Measurements from ENCODE around the gene G3BP2.
A peak's percentile ranks its signal among the peaks of the same experiment; 100 is the strongest.
"Not testable (repeated sequence)": the region's sequence is repeated elsewhere in the genome, so short reads cannot be mapped to it uniquely, and the experiment has no call there.

The G3BP2 gene

GRCh38 chr4:75683482-75684155 is 10.4 kb upstream of the G3BP2 start:
- no peak for DNase-seq (ENCODE audit: low spot score)

GRCh38 chr4:75679876-75680575 is 6.8 kb upstream of the G3BP2 start:
- DNase-seq (ENCODE audit: low spot score) = no peak

- no peak for DNase-seq (ENCODE audit: low spot score)
Observed at GRCh38 chr4:75678965-75679364, 5.8 kb upstream of the G3BP2 start.

- no peak for DNase-seq (ENCODE audit: low spot score)
Observed at GRCh38 chr4:75678473-75678872, 5.3 kb upstream of the G3BP2 start.

GRCh38 chr4:75675004-75675531 is 1.9 kb upstream of the G3BP2 start:
- DNase-seq (ENCODE audit: low spot score) = no peak

- no peak for DNase-seq (ENCODE audit: low spot score)
Observed at GRCh38 chr4:75673959-75674328, 733 bp upstream of the G3BP2 start.

GRCh38 chr4:75672461-75673026 is 667 bp downstream of the G3BP2 start:
- peak; percentile 49 for DNase-seq (ENCODE audit: low spot score)

GRCh38 chr4:75671802-75672421 is 1.3 kb downstream of the G3BP2 start:
- peak; percentile 8 for DNase-seq (ENCODE audit: low spot score)

GRCh38 chr4:75668596-75668995 is 4.6 kb downstream of the G3BP2 start:
- DNase-seq (ENCODE audit: low spot score) = no peak

- not testable (repeated sequence) for DNase-seq (ENCODE audit: low spot score)
Observed at GRCh38 chr4:75667636-75668035, 5.6 kb downstream of the G3BP2 start.

- no peak for DNase-seq (ENCODE audit: low spot score)
Observed at GRCh38 chr4:75666299-75666698, 6.9 kb downstream of the G3BP2 start.

- DNase-seq (ENCODE audit: low spot score) = not testable (repeated sequence)
Observed at GRCh38 chr4:75664604-75665003, 8.6 kb downstream of the G3BP2 start.

- no peak for DNase-seq (ENCODE audit: low spot score)
Observed at GRCh38 chr4:75662626-75663025, 10.6 kb downstream of the G3BP2 start.

- no peak for DNase-seq (ENCODE audit: low spot score)
Observed at GRCh38 chr4:75660491-75660890, 12.7 kb downstream of the G3BP2 start.

- DNase-seq (ENCODE audit: low spot score) = no peak
Observed at GRCh38 chr4:75659512-75660031, 13.6 kb downstream of the G3BP2 start.

- no peak for DNase-seq (ENCODE audit: low spot score)
Observed at GRCh38 chr4:75658876-75659275, 14.3 kb downstream of the G3BP2 start.

- no peak for DNase-seq (ENCODE audit: low spot score)
Observed at GRCh38 chr4:75655562-75655961, 17.6 kb downstream of the G3BP2 start.

- DNase-seq (ENCODE audit: low spot score) = no peak
Observed at GRCh38 chr4:75654905-75655304, 18.3 kb downstream of the G3BP2 start.

GRCh38 chr4:75653845-75654503 is 19.2 kb downstream of the G3BP2 start:
- peak; percentile 19 for DNase-seq (ENCODE audit: low spot score)

- no peak for DNase-seq (ENCODE audit: low spot score)
Observed at GRCh38 chr4:75644095-75644494, 29.1 kb downstream of the G3BP2 start.

GRCh38 chr4:75643651-75644050 is 29.6 kb downstream of the G3BP2 start:
- DNase-seq (ENCODE audit: low spot score) = no peak

GRCh38 chr4:75639124-75639695 is 34.0 kb downstream of the G3BP2 start:
- DNase-seq (ENCODE audit: low spot score) = no peak

Data from pons (tissue), 1 donor.